ENCODE measurements around the gene PIP.
"Not testable (repeated sequence)": the region's sequence is repeated elsewhere in the genome, so short reads cannot be mapped to it uniquely, and the experiment has no call there.

Gene PIP

GRCh38 chr7:143117395-143117794 lies 14.5 kb upstream of the PIP start:
- H3K9me3 ChIP-seq = no peaks in the 10 kb centered on the region
- no peaks in the 10 kb centered on the region for H3K36me3 ChIP-seq
- H3K4me3 ChIP-seq (ENCODE audit: low read depth in 1 of 2, low read length in 1 of 2) = no peak overlapping the region
- H3K27me3 ChIP-seq = no peaks in the 10 kb centered on the region
- no peaks in the 10 kb centered on the region for H3K4me1 ChIP-seq (ENCODE audit: control insufficient read depth in 1 of 2, insufficient read depth in 1 of 2, low read depth in 1 of 2, low read length in 1 of 2)
- no peak overlapping the region for H3K27ac ChIP-seq
- no peak for TF ChIP-seq CTCF (IDR thresholded peaks at IDR 0.05)

- Histone ChIP-seq H3K4me3 (ENCODE audit: low read depth in 1 of 2, low read length in 1 of 2) (no peak overlapping the region), H3K9me3 (peaks cover 17% of the 10 kb centered on the region), H3K27ac (no peak overlapping the region), H3K36me3 (no peaks in the 10 kb centered on the region), H3K27me3 (no peaks in the 10 kb centered on the region), H3K4me1 (ENCODE audit: control insufficient read depth in 1 of 2, insufficient read depth in 1 of 2, low read depth in 1 of 2, low read length in 1 of 2) (no peaks in the 10 kb centered on the region)
- no peak for TF ChIP-seq CTCF (IDR thresholded peaks at IDR 0.05)
Measured at GRCh38 chr7:143120691-143121405, 11.0 kb upstream of the PIP start.

GRCh38 chr7:143123326-143123725 lies 8.6 kb upstream of the PIP start:
- H3K27ac ChIP-seq = not testable (repeated sequence)

GRCh38 chr7:143126146-143126545 lies 5.7 kb upstream of the PIP start:
- Histone ChIP-seq H3K9me3 (peaks cover 17% of the 10 kb centered on the region), H3K4me1 (ENCODE audit: control insufficient read depth in 1 of 2, insufficient read depth in 1 of 2, low read depth in 1 of 2, low read length in 1 of 2) (no peaks in the 10 kb centered on the region), H3K27ac (no peak overlapping the region), H3K27me3 (no peaks in the 10 kb centered on the region), H3K36me3 (no peaks in the 10 kb centered on the region), H3K4me3 (ENCODE audit: low read depth in 1 of 2, low read length in 1 of 2) (no peak overlapping the region)
- TF ChIP-seq CTCF (IDR thresholded peaks at IDR 0.05) = no peak

More at GRCh38 chr7:143123326-143123725, 8.6 kb upstream of the PIP start:
- not testable (repeated sequence) for H3K4me3 ChIP-seq (ENCODE audit: low read depth in 1 of 2, low read length in 1 of 2); H3K4me1 ChIP-seq (ENCODE audit: control insufficient read depth in 1 of 2, insufficient read depth in 1 of 2, low read depth in 1 of 2, low read length in 1 of 2); H3K36me3 ChIP-seq; H3K27me3 ChIP-seq
- H3K9me3 ChIP-seq = peaks cover 17% of the 10 kb centered on the region

GRCh38 chr7:143129051-143129450 lies 2.8 kb upstream of the PIP start:
- Histone ChIP-seq H3K27ac (no peak overlapping the region), H3K9me3 (peaks cover 8% of the 10 kb centered on the region)

More at GRCh38 chr7:143129051-143129450, 2.8 kb upstream of the PIP start:
- no peaks in the 10 kb centered on the region for H3K4me1 ChIP-seq (ENCODE audit: control insufficient read depth in 1 of 2, insufficient read depth in 1 of 2, low read depth in 1 of 2, low read length in 1 of 2)
- no peaks in the 10 kb centered on the region for H3K36me3 ChIP-seq
- TF ChIP-seq CTCF (IDR thresholded peaks at IDR 0.05) = no peak
- no peak overlapping the region for H3K4me3 ChIP-seq (ENCODE audit: low read depth in 1 of 2, low read length in 1 of 2)
- H3K27me3 ChIP-seq = peaks cover 8% of the 10 kb centered on the region

Measured in neutrophil (primary cell).